ENCODE data around the gene HECW1.

DNA sequence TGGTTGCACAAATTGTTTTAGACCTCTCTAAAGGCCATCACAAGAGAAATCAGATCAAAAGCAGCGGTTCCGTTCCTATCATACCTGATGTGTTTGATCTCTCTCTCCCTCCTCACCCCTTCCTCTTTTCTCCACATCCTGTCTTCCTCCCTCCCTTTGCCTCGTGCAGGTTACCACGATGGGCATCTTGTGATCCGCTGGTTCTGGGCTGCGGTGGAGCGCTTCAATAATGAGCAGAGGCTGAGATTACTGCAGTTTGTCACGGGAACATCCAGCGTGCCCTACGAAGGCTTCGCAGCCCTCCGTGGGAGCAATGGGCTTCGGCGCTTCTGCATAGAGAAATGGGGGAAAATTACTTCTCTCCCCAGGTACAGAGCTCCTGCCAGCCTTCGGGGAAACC, 442.0 kb downstream of the HECW1 start:
- no peak for TF ChIP-seq CTCF (IDR thresholded peaks at IDR 0.05)
- TF ChIP-seq POLR2AphosphoS5 (IDR thresholded peaks at IDR 0.05; ENCODE audit: low read depth, low read length) = no peak
